HG02571 (cell line): ENCODE measurements around the gene GLIPR2.
"Not testable (repeated sequence)": the region's sequence is repeated elsewhere in the genome, so short reads cannot be mapped to it uniquely, and the experiment has no call there.

Source experiments
- ATAC-seq: cut with Tn5 transposase; IDR thresholded peaks from one replicate; pipeline ENCODE4 v1.9.1; 2021; ENCODE audit warnings: mild to moderate bottlenecking, moderate library complexity; ENCODE audit not compliant: unreplicated experiment

Gene GLIPR2

DNA sequence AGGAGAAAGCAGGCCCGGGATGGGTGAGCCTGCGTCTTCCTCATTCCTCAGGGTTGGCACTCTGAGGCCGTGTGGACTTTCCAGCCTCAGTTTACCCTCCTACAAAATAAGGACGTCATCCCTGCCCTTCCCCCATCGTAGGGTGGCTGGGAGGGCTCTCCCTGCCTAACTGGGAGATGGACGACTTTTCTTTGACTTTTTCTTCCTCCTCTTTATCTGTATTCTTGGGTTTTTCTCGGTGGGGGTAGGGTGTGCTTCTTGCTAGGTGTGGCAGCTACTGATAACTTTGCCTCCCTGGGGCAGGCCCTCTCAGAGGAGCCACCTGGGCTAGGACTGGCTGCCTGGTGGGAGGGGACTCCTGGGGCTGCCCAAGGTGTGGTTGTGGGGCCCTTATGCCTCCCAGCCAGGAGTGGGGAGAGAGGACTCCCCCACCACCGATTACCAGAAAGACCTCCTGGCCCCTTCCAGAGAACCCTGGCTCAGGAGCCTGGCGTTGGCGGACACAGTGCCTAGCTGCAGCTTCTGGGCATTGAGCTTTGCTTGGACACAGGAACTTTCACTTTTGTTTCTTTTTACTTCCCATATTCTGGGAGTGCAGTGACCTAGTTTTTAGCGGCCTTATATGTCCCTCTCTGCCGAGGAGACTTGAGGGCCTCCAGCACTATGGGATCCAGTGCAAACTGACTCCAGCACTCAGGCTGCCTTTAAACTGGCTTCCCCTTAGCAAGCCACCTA, 6.1 kb downstream of the GLIPR2 start:
- no peak for ATAC-seq

DNA sequence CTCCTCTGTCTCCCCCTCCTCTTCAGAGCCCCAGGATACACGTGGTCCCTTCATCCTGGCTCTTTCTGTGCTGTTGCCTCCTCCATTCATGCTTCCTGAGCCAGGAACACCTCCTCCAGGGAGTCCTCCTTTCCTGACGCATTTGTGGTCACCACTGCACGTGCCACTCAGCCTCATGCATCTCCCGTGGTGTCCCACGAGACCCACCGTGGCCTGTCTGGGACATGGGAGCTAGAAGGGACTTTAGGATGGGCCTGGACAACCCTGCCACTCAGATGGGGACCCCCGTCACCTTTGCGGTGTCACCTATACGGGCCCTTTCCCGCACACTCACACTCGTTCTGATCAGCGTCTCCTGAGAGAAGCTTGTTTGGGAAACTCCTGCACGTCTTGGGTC, 6.7 kb downstream of the GLIPR2 start:
- no peak for ATAC-seq

DNA sequence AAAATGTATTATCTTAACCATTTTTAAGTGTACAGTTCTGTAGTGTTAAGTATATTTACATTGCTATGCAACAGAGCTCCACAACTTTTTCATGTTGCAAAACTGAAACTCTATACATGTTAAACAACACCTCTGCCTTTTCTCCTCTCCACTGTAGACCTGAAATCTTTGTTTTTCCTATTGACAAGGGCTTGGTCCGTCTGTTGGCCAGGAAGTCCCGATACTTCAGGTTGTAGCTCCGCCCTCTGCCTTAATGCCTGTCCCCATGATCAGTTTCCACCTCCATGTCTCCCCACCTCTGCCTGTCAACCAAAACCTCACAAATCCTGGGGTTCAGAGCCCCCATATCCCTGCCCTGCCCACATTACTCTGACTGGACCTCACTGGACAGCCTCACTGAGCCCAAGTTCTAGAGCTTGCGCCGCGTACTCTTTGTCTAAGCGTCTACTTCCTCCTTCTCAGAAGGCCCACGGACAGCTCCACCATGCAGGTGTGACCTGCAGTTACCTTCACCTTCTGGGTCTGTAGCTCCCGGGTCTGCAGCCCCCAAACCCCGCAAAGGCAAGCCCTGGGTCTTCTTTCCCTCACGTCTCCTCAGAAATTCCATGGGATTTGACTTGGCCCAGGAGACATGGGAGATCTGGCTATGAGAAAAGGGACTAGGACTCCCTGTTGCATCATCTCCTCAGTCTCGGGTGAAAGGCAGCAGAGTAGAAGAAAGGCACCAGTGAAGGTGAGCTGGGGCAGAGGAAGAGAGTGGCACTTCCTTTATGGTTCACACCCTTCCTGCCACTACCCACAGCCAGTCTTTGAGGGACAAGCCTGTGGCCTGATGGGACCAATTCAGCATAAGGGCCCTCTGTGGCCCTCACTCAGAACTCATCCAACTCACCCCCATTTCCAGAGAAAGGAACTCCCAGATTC, 8.0 kb downstream of the GLIPR2 start:
- no peak for ATAC-seq

DNA sequence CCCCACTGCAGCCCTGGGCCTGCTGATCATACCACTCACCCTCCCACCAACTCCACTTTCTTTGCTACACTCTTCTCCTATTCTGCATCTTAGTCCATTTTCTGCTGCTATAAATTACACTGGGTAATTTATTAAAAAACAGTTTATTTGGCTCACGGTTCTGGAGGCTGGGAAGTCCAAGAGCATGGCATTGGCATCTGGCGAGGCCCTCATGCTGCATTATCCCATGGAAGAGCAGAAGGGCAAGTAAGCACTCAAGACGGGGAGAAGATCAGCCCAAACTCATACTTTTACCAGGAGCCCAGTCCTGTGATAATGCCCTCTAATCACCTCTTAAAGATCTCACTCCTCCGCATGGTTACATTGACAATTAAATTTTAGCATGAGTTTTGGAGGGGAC, 9.4 kb downstream of the GLIPR2 start:
- no peak for ATAC-seq

DNA sequence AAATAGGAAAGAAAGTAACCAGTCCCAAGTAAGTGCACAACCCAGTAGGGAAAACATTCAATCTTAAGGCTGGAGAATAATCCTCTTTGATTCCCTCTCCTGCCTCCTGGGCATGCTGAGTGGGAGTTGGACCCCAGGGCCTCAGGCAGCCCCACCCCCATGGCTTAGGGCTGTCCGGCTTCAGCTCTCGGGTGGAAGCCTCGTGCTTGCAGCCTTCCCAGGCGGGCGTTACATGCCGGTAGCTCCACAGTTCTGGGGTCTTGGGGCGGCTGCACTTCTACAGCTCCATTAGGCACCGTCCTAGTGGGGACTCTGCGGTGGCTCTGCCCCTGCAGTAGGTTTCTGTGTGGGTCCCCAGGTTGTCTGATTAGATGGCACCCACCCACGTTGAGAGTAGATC, 10.1 kb downstream of the GLIPR2 start:
- no peak for ATAC-seq

DNA sequence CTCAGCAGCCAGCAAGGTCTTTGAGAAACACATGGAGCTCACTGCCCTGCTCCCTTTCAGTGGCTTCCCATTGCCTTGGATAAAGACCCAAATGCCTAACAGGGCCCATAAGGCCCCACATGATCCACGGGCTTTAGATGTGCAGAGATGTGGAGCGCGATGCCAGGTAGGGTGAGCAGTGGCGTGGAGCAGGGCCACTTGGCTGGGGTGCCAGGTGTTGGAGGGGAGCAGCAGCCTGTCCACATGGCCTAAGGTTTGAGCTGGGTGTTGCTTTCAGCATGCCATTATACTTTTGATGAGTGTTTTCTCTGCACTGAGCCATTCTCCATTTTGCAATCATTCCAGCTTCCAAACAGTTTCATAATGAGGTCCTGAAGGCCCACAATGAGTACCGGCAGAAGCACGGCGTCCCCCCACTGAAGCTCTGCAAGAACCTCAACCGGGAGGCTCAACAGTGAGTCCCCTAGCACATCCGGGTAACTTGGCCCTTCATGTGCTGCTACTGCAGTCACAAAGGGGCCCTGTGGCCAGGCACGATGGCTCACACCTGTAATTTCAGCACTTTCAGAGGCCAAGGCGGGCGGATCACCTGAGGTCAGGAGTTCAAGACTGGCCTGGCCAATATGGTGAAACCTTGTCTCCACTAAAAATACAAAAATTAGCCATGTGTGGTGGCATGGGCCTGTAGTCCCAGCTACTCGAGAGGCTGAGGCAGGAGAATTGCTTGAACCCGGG, 11.1 kb downstream of the GLIPR2 start:
- no peak for ATAC-seq

DNA sequence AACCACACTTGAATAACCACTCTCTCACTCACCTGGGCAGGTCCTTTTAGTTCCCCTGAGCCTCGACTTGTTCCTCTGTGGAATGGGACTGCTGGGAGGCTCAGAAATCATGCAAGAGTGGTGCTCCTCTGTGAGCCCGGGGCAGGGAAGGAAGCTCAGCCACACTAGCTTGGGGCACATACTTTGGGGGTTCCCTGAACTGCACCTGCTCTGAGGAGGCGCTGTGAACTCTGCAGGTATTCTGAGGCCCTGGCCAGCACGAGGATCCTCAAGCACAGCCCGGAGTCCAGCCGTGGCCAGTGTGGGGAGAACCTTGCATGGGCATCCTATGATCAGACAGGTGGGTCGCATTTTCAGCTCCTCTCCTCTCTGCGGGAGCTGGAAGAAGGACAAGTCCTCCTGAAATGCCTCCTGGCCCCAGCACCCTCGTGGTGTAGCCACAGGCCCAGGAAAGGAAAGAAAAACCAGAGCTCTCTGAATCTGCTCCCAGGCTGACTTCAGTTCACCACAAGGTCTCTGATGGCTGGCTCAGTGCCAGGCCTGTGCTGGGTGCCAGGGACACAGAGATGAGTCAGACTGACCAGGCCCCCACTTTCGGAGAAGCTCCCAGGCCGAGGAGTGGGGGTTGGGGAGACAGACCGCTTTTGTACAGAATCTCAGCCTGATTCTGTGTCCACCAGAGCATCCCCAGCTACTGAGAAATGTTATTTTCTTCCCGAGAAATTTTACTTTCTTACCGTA, 11.9 kb downstream of the GLIPR2 start:
- peak; percentile 46 for ATAC-seq

DNA sequence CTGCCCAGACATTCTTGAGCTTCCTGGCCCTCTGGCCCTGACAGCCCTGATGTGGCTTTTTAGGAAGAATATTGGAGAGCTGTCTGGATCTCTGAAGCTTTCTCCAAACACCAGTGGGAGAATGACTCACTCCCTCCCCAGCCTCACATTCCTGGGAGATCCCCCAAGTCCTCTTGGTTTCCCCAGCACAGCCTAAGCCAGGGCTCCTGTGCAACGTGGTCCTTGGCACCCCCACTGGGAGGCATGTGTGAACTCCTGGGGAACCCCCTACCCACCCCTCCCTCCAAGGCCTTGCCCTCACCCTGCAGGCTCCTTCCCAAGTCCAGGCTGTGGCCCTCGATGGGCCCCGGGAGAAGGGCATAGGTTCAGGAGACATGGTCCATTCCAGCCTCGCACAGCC, 12.7 kb downstream of the GLIPR2 start:
- ATAC-seq, result no peak

DNA sequence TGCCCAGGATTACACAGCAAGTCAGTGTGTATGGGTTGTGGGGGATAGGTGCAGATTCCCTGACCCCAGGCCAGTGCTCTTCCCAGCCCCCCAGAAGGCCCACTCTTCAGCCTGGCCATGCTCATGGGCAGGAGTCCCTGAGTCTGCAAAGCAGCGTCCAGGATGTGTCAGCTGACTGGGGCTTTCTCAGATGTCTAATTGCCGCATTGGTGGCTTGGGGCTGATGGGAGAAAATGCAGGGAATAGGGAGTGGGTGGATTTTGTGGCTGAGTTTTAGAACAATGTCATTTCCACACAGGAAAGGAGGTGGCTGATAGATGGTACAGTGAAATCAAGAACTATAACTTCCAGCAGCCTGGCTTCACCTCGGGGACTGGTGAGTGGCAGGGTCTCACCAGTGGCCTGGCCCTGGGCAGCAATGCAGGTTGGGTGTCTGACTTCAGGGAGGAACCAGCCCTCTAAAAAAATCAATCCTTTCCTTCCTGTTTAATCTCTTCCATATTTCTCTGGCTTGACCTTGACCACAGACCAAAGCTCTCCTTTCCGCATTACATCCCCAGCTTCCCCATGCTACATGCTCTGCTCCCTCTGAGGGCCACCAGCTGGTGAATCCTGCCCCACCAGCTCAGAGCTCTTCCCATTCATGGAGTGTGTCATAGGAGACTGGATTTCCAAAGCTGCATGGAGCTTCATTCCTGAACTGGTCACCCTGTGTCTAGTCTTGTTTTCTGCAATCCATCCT, 14.2 kb downstream of the GLIPR2 start:
- ATAC-seq, result no peak

DNA sequence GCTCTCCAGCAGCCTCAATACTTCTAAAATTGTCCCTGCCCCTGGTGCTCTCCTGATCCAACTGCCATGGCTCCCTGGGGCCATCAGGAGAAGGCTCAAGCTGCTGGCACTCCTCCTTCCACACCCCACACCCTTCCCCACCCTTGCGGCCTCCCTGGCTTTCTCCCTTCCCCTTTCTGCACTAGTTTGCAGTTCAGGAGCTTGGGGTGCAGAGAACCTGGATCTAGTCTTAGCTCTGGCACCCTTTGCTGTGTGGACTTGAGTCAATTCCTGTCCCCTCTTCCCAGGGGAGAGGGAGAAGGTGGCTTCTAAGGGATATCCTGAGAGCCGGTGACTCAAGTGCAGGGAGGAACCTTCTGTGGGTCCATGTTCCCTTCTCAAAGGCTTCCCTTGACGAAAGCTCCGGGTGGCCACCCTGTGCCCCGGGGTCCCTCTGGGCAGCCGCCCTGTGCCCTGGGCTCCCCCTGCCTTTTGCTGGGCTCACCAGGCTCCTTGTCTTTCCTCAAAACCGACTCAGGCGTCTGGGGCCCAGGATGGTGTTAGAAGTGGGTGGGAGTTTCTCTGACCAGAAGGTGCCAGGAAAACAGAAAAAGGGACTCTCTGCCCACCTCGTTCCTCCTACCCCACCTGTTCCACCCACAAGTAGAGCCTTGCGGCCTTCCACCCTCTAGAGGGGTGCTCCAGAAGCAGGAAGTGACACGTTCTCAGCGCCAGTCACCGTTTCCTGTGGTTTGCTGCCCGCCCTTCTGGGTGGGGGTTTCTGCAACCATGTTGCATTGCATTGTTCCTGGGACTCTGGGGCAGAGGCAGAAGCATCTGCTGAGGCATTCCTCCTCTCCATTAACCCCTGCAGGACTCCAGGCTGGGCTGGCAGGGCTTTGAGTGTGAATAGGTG, 15.0 kb downstream of the GLIPR2 start:
- peak; percentile 69 for ATAC-seq

DNA sequence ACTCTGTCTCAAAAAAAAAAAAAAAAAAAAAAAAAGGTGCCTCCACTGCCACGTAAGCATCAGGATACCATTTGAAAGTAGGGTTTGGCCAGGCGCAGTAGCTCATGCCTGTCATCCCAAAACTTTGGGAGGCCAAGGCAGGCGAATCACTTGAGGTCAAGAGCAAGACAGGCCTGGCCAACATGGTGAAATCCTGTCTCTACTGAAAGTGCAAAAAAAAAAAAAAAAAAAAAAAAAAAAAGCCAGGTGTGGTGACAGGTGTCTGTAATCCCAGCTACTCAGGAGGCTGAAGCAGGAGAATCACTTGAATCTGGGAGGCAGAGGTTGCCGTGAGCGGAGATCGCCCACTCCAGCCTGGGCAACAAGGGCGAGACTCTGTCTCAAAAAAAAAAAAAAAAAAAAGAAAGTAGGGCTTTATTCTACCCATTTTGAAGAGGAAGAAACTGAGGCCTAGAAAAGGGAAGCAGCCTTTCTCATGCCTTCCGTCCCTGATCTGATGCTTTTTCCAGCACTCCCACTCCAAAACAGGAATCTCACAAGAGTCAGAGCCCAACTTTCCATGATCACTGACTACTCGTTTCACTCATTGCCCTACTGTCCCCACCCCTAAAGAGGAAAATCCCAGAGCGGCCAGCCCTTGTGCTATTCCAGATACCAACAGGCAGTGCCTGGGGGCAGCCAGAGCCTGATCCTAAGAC, 16.4 kb downstream of the GLIPR2 start:
- ATAC-seq, result no peak

DNA sequence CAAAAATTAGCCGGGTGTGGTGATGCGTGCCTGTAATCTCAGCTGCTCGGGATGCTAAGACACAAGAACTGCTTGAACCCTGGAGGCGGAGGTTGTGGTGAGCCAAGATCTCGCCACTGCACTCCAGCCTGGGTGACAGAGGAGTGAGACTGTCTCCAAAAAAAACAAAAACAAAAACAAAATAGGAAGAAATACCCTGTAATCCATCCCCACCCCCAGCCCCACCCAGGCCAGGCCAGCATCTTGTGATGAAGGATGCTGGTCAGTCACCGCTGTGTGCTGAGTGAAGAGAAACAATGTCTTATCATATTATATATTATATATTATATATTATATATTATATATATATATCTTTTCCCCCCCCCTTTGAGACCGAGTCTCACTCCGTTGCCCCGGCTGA, 17.2 kb downstream of the GLIPR2 start:
- no peak for ATAC-seq

DNA sequence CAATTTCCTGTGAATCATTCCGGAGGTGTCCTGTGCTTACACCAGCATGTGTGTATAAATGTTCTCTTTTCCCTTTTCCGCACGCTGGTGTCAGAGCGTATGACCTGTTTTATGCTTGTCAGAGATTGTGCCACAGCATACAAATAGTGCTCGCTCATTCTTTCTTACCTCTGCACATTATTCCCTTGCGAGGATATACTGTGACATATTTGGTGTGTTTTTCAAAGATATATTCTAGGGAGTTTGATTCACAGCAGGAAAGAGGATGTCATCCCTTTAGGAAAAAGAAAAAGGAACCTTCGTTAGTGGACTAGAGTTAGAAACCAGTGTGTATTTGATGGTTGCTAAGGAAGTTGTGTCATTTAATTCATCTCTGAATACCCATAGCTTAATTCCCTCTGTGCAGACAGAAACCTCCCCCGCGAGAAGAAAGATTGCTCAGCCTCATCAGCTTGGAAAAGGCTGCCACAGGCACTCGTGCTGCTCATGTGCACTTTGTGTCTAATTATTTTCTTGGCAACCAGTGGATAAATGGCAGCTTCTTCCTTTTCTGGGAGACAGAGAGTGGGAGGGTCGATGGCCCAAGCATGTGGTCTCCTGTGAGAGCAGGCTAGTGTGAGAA, 17.9 kb downstream of the GLIPR2 start:
- no peak for ATAC-seq

DNA sequence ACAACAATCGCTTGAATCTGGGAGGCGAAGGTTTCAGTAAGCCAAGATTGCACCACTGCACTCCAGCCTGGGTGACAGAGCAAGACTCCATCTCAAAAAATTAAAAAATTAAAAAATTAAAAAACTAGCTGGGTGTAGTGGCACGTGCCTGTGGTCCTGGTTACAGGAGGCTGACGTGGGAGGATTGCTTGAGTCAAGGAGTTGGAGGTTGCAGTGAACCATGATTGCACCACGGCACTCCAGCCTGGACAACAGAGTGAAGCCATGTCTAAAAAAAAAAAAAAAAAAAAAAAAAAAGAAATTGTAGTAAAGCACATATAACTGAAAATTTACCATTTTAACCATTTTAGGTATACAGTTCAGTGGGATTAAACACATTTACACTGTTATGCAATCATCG, 19.6 kb downstream of the GLIPR2 start:
- ATAC-seq, result no peak

DNA sequence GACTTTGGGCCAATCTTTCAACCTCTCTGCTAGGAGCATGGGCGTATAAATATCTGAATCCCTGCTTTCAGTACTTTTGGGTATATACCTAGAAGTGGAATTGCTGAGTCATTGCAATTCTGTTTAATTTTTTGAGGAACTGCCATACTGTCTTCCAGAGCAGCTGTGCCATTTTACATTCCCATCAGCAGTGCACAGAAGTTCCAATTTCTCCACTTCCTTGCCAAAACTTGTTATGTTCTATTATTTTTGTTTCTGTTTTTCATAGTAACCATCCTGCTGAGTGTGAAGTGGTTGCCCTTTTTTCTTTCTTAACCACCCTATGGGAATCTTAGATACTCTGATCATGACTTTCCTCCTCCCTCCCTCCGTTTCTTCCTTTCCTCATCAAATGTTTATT, 21.6 kb downstream of the GLIPR2 start:
- no peak for ATAC-seq

DNA sequence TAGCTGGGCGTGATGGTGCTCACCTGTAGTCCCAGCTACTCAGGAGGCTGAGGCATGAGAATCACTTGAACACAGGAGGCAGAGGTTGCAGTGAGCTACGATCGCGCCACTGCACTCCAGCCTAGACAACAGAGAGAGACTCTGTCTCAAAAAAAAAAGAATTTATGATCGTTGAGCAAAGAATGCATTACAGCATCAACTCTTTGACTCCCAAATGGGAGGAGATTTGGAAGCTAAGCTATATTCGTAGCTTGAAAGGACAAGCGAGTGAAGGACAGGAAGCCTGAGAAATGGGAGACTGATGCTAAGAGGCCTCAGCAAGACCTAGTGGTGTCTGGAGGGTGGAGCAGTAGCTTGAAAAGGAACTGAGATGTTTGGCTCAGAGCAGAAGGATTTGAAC, 22.4 kb downstream of the GLIPR2 start:
- ATAC-seq, result no peak

DNA sequence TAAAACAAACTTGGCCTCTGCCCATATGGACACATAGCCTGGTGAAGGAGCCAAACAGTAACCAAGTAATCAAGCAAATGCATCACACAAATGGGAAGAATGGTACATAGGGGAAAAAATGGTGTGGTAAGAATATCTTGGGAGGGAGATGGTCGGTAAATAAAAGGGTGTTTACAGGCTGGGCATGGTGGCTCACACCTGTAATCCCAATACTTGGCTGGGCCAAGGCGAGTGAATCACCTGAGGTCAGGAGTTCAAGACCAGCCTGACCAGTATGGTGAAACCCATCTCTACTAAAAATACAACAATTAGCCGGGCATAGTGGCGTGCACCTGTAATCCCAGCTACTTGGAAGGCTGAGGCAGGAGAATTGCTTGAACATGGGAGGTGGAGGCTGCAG, 23.0 kb downstream of the GLIPR2 start:
- not testable (repeated sequence) for ATAC-seq

DNA sequence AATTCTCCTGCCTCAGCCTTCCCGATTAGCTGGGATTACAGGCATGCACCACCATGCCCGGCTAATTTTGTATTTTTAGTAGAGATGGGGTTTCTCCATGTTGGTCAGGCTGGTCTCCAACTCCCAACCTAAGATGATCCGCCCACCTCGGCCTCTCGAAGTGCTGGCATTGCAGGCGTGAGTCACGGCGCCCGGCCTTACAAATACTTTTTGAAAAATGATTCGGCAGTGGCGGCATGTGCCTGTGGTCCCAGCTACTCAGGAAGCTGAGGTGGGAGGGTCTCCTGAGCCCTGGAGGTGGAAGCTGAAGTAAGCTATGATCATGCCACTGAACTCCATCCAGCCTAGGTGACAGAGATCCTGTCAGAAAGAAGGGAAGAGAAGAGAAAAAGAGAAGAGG, 23.6 kb downstream of the GLIPR2 start:
- not testable (repeated sequence) for ATAC-seq
